Right lobe of liver (tissue), 4 donors: ENCODE measurements around the gene KRT31.

ENCODE experiments used
- POLR2A ChIP-seq: fragments of 450-650 bp; IDR thresholded peaks from one replicate; pipeline ENCODE4 v1.6.1; 2017; ENCODE audit warnings: antibody characterized with exemption, mild to moderate bottlenecking
- TF ChIP-seq, protein P1 (sequence below), 4 donors: fragments of 200-600 bp in 3 of 4; fragments of 450-650 bp in 1 of 4; IDR thresholded peaks; one replicate each; pipeline versions ENCODE4 v1.5.1 to v1.8.0; 2016 to 2022; ENCODE audit warnings: antibody characterized with exemption in 4 of 4, mild to moderate bottlenecking in 2 of 4
- donor health status: DM: no; HTN: no; CAD: no.
- donor health status: DM: no; HTN: no; CAD: no.
- donor health status: DM: no; HTN: yes; CAD: no.

DNA sequence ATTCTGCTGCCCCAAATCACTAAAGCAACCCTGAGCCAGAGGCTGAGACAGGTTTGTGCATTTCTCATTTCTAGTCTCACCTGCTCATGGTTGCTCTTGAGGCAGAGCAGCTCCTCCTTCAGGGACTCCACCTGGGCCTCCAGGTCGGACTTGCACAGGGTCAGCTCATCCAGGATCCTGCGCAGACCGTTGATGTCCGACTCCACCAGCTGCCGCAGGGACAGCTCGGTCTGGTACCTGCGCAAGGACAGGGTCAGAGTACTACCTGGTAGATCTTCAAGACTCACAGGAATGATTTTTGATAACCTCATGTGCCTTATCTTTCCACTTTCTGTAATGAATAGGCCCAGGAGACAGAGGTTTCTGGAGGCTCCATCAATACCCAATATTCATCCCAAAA is 1.1 kb downstream of the KRT31 start:
- TF ChIP-seq, protein P1, sequence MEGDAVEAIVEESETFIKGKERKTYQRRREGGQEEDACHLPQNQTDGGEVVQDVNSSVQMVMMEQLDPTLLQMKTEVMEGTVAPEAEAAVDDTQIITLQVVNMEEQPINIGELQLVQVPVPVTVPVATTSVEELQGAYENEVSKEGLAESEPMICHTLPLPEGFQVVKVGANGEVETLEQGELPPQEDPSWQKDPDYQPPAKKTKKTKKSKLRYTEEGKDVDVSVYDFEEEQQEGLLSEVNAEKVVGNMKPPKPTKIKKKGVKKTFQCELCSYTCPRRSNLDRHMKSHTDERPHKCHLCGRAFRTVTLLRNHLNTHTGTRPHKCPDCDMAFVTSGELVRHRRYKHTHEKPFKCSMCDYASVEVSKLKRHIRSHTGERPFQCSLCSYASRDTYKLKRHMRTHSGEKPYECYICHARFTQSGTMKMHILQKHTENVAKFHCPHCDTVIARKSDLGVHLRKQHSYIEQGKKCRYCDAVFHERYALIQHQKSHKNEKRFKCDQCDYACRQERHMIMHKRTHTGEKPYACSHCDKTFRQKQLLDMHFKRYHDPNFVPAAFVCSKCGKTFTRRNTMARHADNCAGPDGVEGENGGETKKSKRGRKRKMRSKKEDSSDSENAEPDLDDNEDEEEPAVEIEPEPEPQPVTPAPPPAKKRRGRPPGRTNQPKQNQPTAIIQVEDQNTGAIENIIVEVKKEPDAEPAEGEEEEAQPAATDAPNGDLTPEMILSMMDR (IDR thresholded peaks at IDR 0.05): no peak
- TF ChIP-seq POLR2A: no peak
